ENCODE data around the gene EID2. TPM values are rescaled to one million over a fixed set of nuclear protein-coding genes. Genes with fewer than 3 reads are reported as not detected.

Gene EID2
- total and polyA plus RNA-seq, 2 of the 8 experiments (the other 6 are each of a cell fraction or from before 2014, with no cell fraction given) = 7.8 to 29.6 TPM

GRCh38 chr19:39497996-39498797, 41.8 kb downstream of the EID2 start (continued):
- TF ChIP-seq, protein P1, sequence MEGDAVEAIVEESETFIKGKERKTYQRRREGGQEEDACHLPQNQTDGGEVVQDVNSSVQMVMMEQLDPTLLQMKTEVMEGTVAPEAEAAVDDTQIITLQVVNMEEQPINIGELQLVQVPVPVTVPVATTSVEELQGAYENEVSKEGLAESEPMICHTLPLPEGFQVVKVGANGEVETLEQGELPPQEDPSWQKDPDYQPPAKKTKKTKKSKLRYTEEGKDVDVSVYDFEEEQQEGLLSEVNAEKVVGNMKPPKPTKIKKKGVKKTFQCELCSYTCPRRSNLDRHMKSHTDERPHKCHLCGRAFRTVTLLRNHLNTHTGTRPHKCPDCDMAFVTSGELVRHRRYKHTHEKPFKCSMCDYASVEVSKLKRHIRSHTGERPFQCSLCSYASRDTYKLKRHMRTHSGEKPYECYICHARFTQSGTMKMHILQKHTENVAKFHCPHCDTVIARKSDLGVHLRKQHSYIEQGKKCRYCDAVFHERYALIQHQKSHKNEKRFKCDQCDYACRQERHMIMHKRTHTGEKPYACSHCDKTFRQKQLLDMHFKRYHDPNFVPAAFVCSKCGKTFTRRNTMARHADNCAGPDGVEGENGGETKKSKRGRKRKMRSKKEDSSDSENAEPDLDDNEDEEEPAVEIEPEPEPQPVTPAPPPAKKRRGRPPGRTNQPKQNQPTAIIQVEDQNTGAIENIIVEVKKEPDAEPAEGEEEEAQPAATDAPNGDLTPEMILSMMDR (IDR thresholded peaks at IDR 0.05; ENCODE audit: control extremely low read depth in 1 of 3, insufficient read depth in 1 of 3, low read depth in 1 of 3, low read length in 3 of 3) = peak; percentile 31 to 39 (median 39)
- TF ChIP-seq SIX5 (IDR thresholded peaks at IDR 0.05; ENCODE audit: low read depth, low read length) = no peak
- peak; percentile 40 to 47 for TF ChIP-seq RAD21 (IDR thresholded peaks at IDR 0.05 in 1 of 2, conservative IDR thresholded peaks at IDR 0.05 in 1 of 2; ENCODE audit: low read depth in 2 of 2, low read length in 2 of 2)
- no peak for TF ChIP-seq RFX5 (IDR thresholded peaks at IDR 0.05; ENCODE audit: borderline replicate concordance, low read depth, low read length)
- TF ChIP-seq KDM5A (IDR thresholded peaks at IDR 0.05; ENCODE audit: low read length) = no peak
- no peak for TF ChIP-seq ZNF274 (IDR thresholded peaks at IDR 0.05; ENCODE audit: borderline replicate concordance, extremely low read depth, low read length)
- no peak for TF ChIP-seq SAP30 (IDR thresholded peaks at IDR 0.05; ENCODE audit: insufficient read depth, insufficient replicate concordance, low read length)
- peak; percentile 67 for TF ChIP-seq ASH2L (IDR thresholded peaks at IDR 0.05; ENCODE audit: low read length)
- TF ChIP-seq BRCA1 (IDR thresholded peaks at IDR 0.05; ENCODE audit: low read depth, low read length) = no peak
- no peak for TF ChIP-seq TBP (IDR thresholded peaks at IDR 0.05; ENCODE audit: low read depth, low read length)
- TF ChIP-seq GTF2F1 (IDR thresholded peaks at IDR 0.05; ENCODE audit: borderline replicate concordance, low read depth, low read length) = no peak
- no peak for TF ChIP-seq CBX5 (IDR thresholded peaks at IDR 0.05; ENCODE audit: low read depth, low read length)
- TF ChIP-seq SP4 (IDR thresholded peaks at IDR 0.05; ENCODE audit: low read length) = no peak
- TF ChIP-seq TEAD4 (IDR thresholded peaks at IDR 0.05; ENCODE audit: low read depth, low read length) = no peak
- no peak for TF ChIP-seq EZH2 (IDR thresholded peaks at IDR 0.05; ENCODE audit: low read depth, low read length, severe bottlenecking)
- peak; percentile 28; the same call in 1 of the 2 replicates for TF ChIP-seq KDM1A (IDR thresholded peaks at IDR 0.05; ENCODE audit: borderline replicate concordance, low read length)
- no peak for TF ChIP-seq BCL11A (IDR thresholded peaks at IDR 0.05; ENCODE audit: low read depth in 2 of 2, low read length in 2 of 2)
- no peak for TF ChIP-seq CTBP2 (IDR thresholded peaks at IDR 0.05; ENCODE audit: borderline replicate concordance, insufficient read depth, insufficient read length, low read length)
- no peak for TF ChIP-seq TAF7 (optimal IDR thresholded peaks at IDR 0.05; ENCODE audit: borderline replicate concordance, low read depth, low read length)
- TF ChIP-seq HDAC6 (IDR thresholded peaks at IDR 0.05; ENCODE audit: low read depth, low read length) = no peak
- TF ChIP-seq GABPA (IDR thresholded peaks at IDR 0.05; ENCODE audit: borderline replicate concordance, insufficient read depth, low read length) = no peak
- no peak for TF ChIP-seq SP2 (IDR thresholded peaks at IDR 0.05; ENCODE audit: low read length)
